ENCODE data around the gene ARMC2.
"Not testable (repeated sequence)": the region's sequence is repeated elsewhere in the genome, so short reads cannot be mapped to it uniquely, and the experiment has no call there.

The ARMC2 gene

GRCh38 chr6:108957221-108957620, 109.0 kb downstream of the ARMC2 start:
- DNase-seq = no peak

GRCh38 chr6:108958900-108959770, 110.9 kb downstream of the ARMC2 start:
- DNase-seq = no peak

- DNase-seq = no peak
These were observed 111.9 kb downstream of the ARMC2 start for GRCh38 chr6:108959972-108960582.

- no peak for DNase-seq
These were observed 112.4 kb downstream of the ARMC2 start for GRCh38 chr6:108960601-108961000.

- no peak for DNase-seq
These were observed 112.9 kb downstream of the ARMC2 start for GRCh38 chr6:108961077-108961476.

- no peak for DNase-seq
These were observed 113.8 kb downstream of the ARMC2 start for GRCh38 chr6:108961985-108962384.

DNA sequence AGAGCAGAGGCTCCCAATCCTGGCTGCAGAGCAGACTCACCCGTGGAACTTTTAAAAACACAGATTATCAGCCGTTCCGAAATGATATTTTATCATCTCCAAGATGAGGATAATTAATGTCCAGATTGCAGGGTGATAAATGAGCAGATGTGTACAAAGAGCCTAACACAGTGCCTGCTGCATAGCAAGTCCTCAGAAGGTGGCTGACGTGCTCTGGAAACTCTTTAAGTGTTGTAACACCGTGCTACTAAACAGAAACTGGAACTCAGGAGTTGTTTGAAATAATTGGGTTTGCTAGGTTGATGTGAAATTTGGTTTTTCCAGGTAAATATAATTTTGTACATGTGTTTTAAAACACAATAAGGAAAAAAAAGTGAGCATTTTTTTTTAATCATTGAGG, 118.0 kb downstream of the ARMC2 start:
- no peak for DNase-seq

- DNase-seq = no peak
These were observed 118.9 kb downstream of the ARMC2 start for GRCh38 chr6:108966855-108967755.

- DNase-seq = no peak
These were observed 120.4 kb downstream of the ARMC2 start for GRCh38 chr6:108968325-108969316.

DNA sequence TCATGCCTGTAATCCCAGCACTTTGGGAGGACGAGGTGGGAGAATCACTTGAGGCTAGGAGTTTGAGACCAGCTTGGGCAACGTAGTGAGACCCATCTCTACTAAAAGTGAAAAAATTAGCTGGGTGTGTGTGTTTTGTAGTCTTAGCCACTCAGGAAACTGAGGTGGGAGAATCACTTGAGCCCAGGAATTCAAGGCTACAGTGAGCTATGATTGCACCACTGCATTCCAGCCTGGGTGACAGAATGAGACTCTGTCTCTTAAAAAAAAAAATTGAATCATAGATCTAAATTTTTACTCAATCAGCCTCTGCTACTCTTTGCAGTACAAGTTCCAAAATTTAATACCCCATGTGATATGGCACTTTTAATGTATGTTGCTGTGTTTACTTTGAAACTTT, 121.6 kb downstream of the ARMC2 start:
- no peak for DNase-seq

GRCh38 chr6:108974201-108974600, 126.0 kb downstream of the ARMC2 start:
- DNase-seq = no peak

GRCh38 chr6:108978638-108979037, 130.4 kb downstream of the ARMC2 start:
- DNase-seq = not testable (repeated sequence)

DNA sequence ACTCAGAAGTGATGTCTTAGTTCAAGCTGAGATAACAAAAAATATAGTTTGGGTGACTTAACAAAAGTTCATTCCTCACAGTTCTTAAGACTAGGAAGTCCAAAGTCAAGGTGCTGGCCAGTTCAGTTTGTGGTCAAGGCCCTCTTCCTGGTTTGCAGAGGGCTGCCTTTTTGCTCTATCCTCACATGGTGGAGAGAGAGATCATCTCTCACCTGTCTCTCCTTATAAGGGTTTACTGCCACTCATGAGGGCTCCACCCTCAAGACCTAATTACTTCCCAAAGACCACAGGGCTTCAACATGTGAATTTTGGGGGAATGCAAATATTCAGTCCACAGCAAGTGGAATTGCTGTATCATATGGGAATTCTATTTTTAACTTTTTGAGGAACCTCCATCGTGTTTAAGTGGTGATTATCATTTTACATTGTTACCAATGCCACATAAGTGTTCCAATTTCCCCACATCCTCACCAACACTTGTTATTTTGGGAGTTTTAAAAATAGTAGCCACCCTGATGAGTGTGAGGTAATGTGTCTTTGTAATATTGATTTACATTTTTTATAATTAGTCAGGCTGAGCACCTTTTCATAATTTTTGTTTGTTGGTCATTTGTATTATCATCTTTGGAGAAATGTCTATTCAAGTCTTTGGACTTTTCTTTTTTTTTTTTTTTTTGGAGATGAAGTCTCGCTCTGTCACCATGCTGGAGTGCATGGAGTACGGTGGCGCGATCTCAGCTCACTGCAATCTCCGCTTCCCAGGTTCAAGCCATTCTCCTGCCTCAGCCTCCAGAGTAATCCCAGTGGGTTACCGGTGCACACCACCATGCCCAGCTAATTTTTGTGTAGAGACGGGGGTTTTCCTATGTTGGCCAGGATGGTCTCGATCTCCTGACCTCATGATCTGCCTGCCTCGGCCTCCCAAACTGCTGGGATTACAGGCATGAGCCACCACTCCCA, 134.2 kb downstream of the ARMC2 start:
- no peak for DNase-seq

DNA sequence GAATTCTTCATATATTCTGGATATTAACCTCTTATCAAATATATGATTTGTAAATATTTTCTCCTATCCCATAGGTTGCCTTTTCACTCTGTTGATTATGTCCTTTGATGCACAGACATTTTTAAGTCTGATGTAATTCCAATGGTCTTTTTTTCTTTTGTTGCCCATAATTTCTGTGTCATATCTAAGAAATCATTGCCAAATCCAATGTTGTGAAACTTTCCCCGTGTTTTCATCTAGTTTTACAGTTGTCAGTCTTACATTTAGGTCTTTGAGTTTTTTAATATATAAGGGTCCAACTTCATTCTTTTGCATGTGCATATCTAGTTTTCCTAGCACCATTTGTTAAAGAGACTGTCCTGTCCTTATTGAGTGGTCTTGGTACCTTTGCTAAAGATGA, 134.9 kb downstream of the ARMC2 start:
- DNase-seq = no peak

- no peak for DNase-seq
These were observed 137.1 kb downstream of the ARMC2 start for GRCh38 chr6:108985301-108985700.

DNA sequence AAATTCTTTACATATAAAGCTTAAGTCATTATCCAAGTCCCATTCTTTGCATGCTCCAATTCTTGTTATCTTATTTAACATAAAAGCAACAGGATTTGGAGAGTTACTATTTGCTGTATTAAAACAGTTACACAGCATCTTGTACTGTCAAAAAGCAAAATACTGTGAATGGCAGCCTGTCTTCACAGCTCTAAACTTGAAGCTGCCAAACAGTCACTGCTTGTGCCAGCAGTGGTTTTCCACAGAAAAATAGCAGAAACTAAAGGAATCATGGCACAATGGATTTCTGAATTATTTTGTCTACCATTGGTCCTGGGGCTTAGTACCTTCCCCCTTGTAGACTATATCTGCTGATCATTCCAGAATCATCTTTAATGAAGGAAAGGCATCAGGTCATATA, 138.9 kb downstream of the ARMC2 start:
- DNase-seq = no peak

DNA sequence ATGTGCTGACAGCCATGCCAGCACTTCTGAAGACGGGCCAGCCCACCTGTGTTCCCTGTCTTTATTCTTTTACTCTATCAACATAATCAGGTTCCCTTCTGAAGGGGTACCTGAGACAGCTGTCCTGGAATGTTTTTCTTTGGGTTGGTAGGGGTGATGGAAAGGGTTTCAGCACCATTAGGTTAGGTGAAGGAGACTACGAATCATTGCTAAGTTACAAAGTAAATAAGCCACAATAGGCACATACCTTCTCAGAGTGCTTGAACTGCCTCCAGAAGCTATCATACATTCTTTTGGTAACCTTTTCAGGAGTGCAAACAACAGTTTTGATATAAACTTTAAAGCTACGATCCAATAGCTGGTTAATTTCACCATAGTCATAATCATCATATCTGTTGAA, 140.1 kb downstream of the ARMC2 start:
- no peak for DNase-seq

GRCh38 chr6:108988765-108989164, 140.5 kb downstream of the ARMC2 start:
- DNase-seq = no peak

DNA sequence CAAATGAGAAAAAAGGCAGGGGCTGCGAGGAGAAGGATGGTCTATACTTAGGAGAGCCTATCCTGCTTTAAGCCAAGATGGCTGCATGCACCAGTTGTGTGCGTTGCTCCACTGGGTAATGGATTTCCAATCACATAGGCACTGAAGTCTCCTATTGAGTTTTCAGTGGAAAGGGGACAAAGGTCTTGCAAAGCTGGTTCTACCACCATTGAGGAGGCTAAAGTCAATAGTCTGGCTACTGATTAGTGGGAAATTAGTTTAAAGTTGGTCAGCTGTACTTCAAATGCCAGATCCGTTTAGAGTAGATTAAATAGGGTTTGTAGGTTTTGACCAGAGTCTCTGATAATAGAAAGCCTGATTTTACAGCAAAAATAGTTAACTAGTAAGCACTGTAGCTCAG, 141.5 kb downstream of the ARMC2 start:
- DNase-seq = no peak

GRCh38 chr6:108993876-108994275, 145.7 kb downstream of the ARMC2 start:
- no peak for DNase-seq

- DNase-seq = no peak
These were observed 147.1 kb downstream of the ARMC2 start for GRCh38 chr6:108995296-108995695.
